Renal pelvis (tissue), 4 donors: ENCODE data around the gene ZMIZ1. TPM values are rescaled to one million over a fixed set of nuclear protein-coding genes. Genes with fewer than 3 reads are reported as not detected.

Experiments
- DNase-seq: peaks from one replicate; pipeline ENCODE4 v3.0.0-alpha.2; 2013
- polyA plus RNA-seq, 3 donors: library from polyadenylated mRNA; unstranded; fragments of 120-200 nt; gene quantifications; one replicate each; pipeline ENCODE4 v1.2.1, GENCODE V29; 2013; ENCODE audit not compliant: insufficient read length in 3 of 3

ZMIZ1 gene
- polyA plus RNA-seq, 3 donors: 64.2 to 83.6 (median 78.7) TPM

DNA sequence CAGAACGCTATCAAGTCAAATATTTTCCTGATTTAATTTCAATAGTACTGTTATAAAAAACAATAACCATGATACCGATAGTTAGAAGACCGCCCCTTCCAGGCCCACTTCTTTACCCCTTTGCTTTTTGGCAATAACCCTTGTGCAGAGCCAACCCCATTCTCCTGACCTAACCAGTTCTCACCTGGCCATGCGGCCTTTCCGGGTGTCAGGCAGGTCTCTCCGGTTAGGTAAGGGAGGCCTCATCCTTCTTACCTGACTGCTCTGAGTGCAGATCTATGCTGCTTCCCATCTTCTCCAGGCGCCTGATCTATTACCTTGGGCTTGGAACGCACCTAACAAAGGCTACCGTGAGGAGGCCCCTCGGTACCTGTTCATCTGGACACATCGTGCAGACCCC is 26.6 kb downstream of the ZMIZ1 start:
- no peak for DNase-seq

DNA sequence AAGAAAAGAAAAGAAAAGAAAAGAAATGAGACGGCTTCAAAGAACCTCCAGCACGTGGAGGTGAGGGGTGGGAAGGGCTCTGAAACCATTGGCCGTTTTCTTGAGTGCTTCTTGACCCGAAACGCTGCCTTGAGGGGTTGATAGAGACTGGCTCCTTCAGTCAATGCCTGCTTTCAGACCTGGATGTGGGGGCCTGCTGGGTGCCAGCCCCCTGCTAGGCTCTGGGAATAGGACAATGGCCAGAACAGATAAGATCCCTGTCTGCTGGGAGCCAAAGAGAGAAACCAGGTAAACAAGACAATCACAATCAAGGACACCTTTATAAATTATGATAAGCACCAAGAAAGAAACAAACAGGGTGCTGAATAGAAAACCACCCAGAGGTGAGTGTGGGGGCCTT is 27.7 kb downstream of the ZMIZ1 start:
- no peak for DNase-seq

DNA sequence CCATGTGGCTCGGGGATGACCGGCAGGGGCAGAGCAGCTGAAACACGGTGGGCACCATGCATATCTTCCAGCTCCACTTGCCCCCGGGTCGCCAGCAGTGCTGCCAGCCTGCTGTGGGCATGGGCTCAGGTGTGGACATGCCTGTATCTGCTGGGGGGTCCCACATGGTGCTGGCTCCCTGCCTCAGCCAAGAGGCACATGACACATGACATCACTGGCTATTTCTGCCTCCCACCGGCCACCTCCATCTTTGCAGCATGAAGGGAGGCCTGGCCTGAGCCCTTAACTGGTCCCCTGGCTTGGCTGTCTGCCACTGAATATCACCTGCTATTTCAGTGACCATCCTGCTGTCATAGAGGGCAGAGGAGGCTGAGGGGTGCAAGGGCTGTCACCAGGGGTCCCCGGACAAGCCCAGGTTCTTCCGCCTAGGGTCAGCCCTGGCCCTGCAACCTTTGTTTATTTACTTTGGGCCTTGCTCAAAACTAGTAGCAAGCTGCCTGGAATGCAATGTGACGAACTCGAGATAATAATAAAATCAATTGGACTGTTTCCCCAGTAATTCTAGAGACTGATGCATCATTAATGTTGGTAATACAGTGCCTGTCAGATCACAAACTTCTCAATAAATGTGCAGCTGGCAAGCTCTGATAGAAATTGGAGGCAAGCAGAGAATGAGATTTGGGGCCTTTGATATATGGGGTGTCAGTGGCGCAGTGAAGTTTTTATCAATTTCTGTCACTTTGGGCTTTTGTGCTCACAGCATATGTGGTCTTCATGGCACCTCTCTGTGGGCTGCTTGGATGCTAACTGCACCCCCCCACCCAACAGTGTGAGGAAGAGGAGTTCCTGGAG is 28.5 kb downstream of the ZMIZ1 start:
- no peak for DNase-seq

DNA sequence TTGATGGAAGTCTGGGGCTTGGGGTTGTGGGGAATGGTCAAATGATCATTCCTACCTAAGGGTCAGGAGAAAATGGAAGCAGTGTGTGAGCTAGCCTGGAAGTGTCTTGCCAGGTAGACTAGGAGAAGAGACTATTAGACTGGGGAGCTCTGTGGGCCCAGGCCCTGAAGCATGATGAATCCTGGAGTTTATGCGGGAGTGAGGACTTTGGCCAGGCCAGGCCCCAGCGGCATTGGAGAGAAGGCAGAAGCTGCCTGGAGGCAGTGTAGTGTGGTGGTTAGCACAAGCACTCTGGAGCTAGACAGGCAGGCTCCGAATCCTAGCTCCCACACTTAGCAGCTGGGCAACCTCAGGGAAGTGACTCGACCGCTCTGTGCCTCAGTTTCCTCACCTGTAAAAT is 29.3 kb downstream of the ZMIZ1 start:
- DNase-seq: no peak

DNA sequence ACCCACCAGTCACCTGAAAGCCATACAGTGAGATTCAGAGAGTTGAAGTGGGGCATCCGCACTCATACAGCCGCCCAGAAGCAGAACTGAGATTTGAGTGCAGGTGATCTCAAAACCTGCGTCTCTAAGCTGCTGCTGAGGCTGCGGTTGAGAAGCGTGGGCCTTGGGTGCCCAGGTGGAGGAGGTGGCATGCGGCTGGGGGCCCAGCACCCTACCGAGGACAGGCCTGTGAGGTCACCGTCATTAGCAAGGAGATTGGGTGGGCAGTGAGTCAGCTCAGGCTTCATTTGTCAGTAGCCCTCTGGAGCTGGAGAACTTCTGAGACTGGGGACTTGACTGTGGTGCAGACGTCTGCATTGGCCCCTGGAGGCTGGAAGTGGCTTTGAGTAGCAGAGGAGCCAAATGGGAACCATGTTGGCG is 29.8 kb downstream of the ZMIZ1 start:
- no peak for DNase-seq

DNA sequence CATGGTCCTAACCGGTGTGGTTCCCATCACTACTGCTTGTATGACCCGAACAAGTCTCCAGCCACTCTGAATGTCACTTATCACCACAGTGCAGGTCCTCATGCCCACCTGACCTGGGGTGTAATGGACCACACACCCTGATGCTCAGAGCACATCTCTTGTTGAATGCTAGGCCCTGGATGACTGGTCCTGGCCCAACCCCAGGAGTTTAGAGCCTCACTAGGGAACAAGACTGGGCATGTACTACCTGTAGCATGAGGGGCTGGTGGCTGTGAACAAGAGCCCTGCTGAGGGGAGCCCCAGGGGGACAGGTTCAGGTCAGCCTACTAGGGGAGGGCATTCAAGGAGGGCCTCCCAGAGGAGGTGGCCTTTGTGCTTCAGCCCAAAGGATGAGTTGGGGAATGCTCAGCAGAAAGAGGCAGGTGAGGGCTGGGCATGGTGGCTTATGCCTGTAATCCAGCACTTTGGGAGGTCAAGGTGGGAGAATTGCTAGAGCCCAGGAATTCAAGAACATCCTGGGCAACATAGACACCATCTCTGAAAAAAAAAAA is 31.2 kb downstream of the ZMIZ1 start:
- no peak for DNase-seq

DNA sequence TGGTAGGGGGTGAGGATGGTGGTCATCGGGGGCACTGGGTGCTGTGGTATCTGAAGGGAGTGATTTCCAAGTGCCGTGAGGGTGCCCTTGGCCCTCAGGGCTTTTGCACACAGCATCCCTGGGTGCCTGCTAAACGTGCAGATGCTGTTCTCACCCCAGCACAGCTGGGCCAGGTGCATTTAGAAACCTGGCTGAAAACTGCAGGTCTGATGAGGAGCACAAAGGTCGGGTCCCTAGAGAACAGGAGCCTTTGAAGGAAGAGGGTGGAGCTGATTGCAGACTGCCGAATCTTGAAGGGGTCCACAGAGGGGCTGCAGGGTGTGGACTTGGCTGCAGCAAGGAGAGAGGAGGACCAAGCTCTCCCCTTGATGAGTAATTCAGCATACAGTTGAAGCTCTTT is 32.0 kb downstream of the ZMIZ1 start:
- no peak for DNase-seq

DNA sequence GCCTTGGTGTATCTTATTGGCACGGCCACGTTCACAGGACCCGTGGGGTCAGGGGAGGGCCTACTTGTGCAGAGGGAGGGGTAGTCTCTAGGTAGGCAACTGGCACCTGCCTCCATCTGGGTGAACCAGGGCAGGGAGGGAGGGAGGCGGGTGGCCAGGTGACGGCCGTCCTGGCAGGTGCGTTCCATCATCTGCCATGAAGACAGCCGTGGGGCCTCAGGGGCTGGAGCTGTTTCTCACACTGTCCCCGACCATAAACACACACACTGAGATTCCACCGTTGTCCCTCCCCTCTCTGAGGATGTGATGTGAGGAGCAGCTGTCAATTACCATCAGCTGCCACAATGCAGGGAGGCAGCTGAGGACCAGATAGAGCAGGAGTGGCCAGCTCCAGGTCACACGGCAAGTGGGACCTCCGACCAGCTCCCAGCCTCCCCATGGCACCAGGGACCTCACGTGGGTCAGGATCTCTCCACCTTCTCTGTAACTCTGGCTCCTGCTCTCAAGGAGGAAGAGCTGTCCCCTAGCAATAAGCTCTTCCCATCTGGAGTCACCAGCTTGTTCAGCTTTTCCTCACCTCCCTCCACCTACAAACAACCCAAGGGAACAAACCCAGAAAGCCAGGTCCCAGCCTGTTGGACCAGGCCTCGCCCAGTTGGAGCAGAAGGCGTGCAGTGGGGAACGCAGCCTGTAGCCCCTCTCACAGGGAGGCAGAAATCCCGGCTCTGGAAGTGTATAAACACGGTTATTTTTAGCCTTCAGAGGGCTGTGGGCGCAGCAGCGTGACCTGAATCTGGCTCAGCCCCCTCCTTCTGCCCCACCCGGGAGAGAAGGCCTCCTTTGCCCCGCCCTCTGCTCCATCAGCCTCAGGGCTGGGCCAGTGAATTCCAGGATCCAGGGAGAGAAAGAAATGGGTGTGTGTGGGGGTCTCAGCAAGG is 33.1 kb downstream of the ZMIZ1 start:
- peak; percentile 83 for DNase-seq

DNA sequence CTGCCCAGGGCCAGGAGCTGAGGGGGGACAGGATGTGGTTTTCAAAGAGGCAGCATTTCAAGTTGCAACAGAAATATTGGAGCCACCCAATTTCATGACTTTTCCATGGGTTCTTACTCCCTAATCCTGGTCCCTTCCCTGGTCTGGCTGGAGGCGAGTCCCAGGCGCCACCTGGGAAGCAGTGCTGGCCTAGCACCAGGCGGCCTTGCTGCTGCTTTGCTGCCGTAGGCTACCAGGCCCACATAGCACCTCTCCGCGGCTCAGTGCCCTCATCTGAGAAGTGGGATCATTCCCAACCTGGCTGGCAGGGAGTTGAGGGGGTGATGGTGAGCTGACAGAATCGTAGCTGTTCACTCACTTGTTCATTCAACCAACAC is 33.7 kb downstream of the ZMIZ1 start:
- no peak for DNase-seq

DNA sequence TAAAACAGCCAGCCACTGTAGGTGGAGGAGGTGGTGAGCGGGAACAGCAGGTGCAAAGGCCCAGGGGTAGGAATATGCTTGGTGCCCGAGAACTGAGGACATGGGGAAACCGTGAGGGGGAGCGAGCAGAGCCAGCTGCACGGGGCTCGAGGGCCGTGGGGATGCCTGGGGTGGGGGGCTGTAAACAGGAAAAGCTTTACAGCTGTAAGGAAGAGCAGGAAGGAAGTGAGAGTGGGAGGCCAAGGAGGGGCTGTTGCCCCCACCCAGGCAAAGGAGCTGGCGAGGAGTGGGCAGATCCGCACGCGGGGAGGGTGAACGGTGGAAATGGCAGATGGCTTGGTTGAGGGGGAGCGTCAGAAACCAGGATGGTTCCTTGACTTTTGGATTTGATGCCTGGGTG is 34.4 kb downstream of the ZMIZ1 start:
- no peak for DNase-seq

DNA sequence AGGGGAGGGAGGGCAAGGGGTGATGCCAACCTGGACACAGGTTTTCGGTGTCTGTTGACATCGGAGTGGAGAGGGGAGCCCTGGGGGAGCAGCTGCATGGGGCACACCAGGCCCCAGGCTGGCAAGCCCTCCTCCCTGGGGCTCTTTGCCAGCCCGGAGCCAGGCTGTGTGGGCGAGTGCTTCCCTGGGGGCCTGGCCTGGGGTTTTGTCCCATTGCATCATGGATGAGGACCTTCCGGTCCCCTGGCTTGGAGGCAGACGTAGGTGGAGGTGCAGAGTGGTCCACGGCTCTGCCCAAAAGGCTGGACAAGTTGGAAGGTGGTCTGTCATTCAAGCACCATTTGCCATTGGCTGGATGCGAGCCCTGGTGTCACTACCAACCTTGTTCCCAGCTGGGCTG is 34.8 kb downstream of the ZMIZ1 start:
- DNase-seq: no peak

DNA sequence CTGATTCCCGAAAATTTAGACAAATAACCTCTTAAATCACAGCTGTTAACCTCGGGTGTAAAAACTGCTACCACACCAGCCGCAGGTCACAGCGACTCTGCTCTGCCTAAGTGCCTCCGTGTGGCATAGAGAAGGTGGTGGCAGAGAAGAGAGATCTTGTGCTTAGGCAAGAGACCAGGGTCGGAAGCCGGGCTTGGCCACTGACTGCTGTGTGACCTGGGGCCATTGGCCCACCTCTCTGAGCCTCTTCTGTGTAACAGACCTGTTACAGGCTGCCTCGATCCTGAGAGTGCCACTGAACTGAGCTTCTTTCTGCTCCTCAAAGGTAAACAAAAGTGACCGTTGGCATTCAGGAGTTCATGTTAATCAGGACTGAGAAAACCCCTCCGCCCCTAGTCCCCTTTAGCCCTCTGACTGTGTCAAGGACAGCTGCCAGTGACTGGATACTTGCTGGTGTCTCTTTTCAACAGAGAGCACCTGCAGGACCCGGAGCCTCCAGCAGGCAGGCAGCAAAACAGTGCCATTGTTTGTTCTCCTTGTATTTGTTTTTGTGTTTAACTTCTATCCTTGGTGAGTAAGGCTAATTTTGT is 36.5 kb downstream of the ZMIZ1 start:
- DNase-seq: no peak

DNA sequence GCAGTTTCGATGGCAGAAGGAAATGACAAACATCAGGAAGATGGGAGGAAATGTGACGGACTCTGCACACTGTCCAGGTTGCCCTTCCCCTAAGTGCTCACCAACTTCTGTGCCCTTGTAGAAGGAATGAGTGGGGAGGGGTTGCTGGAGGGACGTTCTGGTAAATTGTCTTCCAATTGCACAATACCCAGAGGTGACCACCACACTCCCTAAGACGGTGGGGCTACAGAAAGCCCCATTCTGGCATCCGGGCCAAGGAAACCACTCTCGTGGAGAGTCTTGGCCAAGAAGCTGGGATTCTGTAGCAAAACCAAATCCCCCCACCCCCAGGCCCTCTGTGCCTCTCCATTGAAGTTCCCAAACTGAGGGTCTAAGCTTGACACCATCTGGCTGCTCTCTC is 37.1 kb downstream of the ZMIZ1 start:
- DNase-seq: no peak

DNA sequence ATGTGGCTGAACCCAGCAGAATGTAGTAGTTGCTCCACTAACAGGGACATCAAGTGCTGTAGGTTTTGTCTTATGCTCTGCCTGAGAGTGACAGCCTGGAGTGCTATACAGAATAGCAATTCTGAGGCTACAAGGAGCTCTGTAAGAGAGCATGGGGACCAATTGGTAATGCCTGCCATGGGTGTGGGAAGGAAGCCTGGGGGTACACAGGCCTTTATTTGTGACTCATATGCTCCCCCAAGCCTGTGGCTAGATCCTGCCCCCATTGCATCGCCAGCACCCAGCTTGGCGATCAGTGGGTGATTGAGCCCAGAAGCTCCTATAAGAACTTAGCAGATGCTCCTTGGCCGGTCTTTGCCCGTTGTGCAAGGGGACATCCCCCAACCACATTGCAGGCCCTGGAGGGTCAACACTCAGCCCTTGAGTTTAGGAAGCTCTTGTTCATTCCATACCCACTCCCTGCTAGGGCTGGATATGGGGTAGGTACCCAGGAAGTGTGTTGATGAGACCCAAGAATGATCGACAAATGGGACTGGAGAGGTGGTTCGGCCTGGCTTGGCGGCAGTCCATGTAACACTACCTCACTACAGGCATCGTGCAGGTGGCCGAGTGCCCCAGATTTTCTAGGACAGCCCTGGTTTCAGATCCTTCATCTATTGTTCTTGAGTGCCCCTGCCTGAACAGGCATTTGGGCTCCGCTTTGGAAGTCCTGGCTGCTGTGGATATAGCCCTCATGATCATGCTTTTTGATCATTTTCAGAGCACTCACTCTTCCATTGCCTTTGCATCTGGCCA is 37.7 kb downstream of the ZMIZ1 start:
- no peak for DNase-seq

DNA sequence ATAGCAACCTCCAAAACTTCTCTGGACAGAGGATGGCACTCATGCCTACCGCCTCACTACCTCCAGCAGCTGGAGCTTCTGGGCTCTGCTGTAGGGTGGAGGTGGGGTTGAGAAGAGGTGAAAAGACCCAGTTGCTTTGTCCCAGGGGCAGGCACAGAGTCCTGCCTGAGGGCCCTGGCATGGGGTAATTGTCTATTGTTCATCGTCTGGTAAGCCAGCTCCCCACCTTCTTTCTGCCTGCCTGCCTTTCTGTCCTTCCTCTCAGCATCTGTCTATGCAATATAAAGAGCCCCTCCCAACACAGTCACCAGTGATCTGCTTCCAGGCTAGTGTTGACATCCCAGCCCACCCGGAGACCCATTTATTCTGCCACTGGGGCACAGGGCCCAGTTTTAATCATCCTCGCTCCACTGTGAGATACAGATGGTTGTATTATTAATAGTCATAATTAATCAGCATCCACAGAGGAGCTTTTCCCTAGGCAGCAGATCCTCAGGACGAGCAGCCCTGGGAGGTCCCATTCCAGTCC is 39.0 kb downstream of the ZMIZ1 start:
- no peak for DNase-seq

DNA sequence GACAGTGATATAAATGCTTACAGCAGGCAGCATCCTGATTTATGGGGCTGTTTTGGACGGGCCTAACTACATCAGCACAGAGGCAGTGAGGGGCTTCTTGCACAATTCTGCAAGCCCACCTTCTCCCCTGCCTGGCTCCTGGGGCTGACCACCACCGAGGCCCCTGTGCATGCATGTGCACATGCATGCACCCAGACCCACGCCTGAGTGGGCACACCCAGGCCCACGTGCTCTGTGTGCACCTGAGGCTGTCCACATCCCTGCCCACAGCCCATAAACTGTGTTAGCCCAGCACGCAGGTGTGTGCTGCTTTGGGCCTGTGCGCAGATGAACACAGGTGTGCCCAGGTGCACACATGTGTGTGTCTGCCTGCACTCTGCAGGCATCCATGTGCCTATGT is 40.0 kb downstream of the ZMIZ1 start:
- DNase-seq: no peak

DNA sequence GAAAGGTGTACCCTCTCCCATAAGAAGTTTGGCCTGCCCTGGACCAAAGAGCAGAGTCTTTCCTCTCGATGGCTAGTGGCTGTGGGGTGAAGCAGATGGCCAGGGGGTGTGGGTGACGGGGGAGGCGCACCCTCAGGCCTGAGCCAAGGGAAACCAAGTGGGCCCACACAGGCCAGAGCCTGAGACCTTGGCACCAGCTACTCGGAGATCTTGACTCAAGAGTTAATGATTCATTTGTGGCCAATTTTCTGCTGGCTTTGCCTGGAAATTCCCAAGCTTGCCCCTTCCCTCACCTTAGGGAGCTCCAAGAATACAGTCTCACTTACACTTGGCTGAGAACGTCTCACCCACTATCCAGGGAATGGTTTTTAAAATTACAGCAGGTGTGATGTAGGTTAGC is 42.7 kb downstream of the ZMIZ1 start:
- no peak for DNase-seq

DNA sequence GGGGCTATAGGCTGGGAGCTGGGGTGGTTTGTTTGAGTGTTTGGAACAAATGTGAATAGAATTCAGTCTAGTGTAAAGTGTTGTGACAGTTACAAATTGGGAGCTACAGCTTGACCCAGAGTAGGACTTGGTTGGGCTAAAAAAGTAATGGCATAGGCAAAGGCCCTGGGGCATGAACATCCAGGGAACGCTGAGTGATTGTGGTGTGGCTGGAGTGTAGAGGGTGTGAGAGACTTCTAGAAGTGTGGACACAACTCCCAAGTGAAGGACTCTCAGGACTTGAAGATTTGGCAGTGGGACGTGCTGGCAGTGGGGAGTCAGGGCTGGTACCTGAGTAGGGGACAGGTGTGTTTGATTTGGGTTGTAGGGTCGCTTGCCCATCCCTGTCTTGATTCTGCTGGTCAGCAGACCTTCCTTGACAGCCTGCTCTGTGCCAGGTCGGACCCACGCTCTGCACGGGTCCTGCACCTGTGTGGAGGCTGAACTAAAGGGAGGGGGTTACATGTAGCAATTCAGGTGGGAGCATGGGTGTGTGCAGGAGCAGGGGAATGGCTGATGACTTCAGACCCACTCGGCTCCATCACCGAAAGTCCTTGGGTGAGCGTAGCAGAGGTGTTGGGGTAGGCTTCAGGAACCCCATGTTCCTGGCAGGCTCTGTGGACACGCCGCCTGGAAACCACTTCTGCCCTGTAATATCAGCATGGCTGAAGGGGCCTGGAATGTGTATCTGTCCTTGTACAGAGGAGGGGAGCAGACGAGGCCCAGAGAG is 43.3 kb downstream of the ZMIZ1 start:
- no peak for DNase-seq

DNA sequence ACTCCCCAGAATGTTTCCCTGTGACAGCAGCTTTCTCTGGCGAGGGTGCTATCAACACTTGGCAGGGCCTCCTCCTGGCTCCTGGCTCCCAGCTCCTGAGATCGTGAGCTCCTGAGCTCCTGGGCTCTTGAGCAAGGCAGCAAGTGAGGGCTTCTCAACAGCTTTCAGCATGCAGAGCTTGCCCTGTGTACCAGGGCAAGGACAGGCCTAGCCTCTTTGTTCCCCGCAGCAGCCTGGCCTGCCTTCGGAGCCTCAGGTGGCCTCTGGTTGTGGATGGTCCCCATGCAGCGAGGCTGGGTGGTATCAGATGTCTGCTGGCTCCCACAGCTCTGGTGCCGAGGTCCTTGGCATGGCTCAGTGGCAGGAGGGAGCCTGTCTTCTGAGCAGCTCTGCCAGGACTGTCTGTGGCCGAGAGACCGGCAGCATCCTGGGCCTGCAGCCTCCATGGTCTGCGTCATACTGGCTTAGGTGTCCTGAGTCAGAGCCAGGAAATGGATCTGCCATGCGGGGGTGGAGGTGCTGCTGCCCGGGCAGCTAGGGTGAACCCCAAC is 44.2 kb downstream of the ZMIZ1 start:
- DNase-seq: no peak

DNA sequence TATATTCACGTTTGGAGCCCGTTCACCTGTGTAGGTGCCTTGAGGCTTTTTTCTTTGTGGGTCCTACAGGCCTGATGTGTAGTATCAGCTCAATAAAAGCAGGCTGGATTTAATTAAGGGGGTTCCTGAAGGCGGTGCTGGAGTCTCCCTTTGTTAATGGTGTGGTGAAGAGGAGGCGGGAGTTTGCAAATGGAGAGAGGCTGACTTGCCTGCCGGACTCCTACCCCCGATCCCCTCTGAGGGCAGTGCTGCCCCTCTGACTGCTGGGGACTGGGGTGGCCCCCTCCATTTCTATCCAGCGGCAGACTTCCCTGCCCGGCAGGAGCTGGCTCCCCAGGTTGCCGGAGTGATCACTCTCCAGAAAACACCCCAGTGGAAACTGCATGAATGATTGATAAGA is 45.1 kb downstream of the ZMIZ1 start:
- DNase-seq: no peak
